ENCODE measurements around the gene VPS72. TPM values are rescaled to one million over a fixed set of nuclear protein-coding genes. Genes with fewer than 3 reads are reported as not detected.
A peak's percentile ranks its signal among the peaks of the same experiment; 100 is the strongest.

Gene VPS72
- total and polyA plus RNA-seq, 10 of the 15 experiments (the other 5 are each of a cell fraction or from before 2014, with no cell fraction given): 6.7 to 77.8 (median 58.1) TPM

GRCh38 chr1:151165738-151166504, 24.1 kb downstream of the VPS72 start, which contains the start of the genes LYSMD1 and SCNM1 (continued):
- peak; percentile 94 for TF ChIP-seq E4F1 (IDR thresholded peaks at IDR 0.05; ENCODE audit: borderline replicate concordance, partially characterized antibody)
- TF ChIP-seq BRCA1 (IDR thresholded peaks at IDR 0.05; ENCODE audit: low read depth, low read length): no peak
- TF ChIP-seq YY1 (IDR thresholded peaks at IDR 0.05; ENCODE audit: low read depth, low read length): peak; percentile 86
- TF ChIP-seq SREBF1 (IDR thresholded peaks at IDR 0.05; ENCODE audit: low read length): peak; percentile 84
- peak; percentile 48; the same call in 1 of the 2 replicates for TF ChIP-seq PAX5 (IDR thresholded peaks at IDR 0.05; ENCODE audit: borderline replicate concordance, low read depth, low read length)
- no peak for TF ChIP-seq BMI1 (IDR thresholded peaks at IDR 0.05; ENCODE audit: borderline replicate concordance)
- peak; percentile 94; the same call in 1 of the 2 replicates for TF ChIP-seq STAT1 (conservative IDR thresholded peaks at IDR 0.05)
- TF ChIP-seq SIN3A (IDR thresholded peaks at IDR 0.05; ENCODE audit: low read depth, low read length): no peak; the same call in 1 of the 2 replicates
- peak; percentile 92 for TF ChIP-seq ZNF384 (IDR thresholded peaks at IDR 0.05; ENCODE audit: borderline replicate concordance, low read depth, low read length)
- TF ChIP-seq ASH2L (IDR thresholded peaks at IDR 0.05; ENCODE audit: borderline replicate concordance, low read depth): no peak
- peak in 1 of 2 experiments; percentile 56; a peak in 2 of 4 replicates for TF ChIP-seq SRF (IDR thresholded peaks at IDR 0.05; ENCODE audit: low read depth in 2 of 2, low read length in 2 of 2)
- peak; percentile 92 for TF ChIP-seq CREB1 (IDR thresholded peaks at IDR 0.05; ENCODE audit: low read depth)
- TF ChIP-seq SMARCA5 (IDR thresholded peaks at IDR 0.05): peak; percentile 34; the same call in 1 of the 2 replicates
- peak; percentile 95 for TF ChIP-seq ZBTB40 (IDR thresholded peaks at IDR 0.05; ENCODE audit: borderline replicate concordance)
- TF ChIP-seq BCL11A (IDR thresholded peaks at IDR 0.05; ENCODE audit: low read depth, low read length): no peak
- TF ChIP-seq MEF2B (IDR thresholded peaks at IDR 0.05; ENCODE audit: partially characterized antibody, poor library complexity, severe bottlenecking): peak; percentile 25
- TF ChIP-seq ZZZ3 (IDR thresholded peaks at IDR 0.05; ENCODE audit: control insufficient read depth, insufficient read length, low read depth): no peak
- TF ChIP-seq CREM (IDR thresholded peaks at IDR 0.05; ENCODE audit: low read depth): peak; percentile 98
- peak; percentile 82 for TF ChIP-seq KLF5 (IDR thresholded peaks at IDR 0.05; ENCODE audit: partially characterized antibody)
- TF ChIP-seq SMAD5 (IDR thresholded peaks at IDR 0.05; ENCODE audit: low read depth): peak; percentile 94
- no peak; the same call in 1 of the 2 replicates for TF ChIP-seq RUNX3 (IDR thresholded peaks at IDR 0.05; ENCODE audit: low read length)
